H9 (cell line): ENCODE results near the gene P4HA1. TPM values are rescaled to one million over a fixed set of nuclear protein-coding genes. Genes with fewer than 3 reads are reported as not detected.
"Not testable (repeated sequence)": the region's sequence is repeated elsewhere in the genome, so short reads cannot be mapped to it uniquely, and the experiment has no call there.

Experiments used
- DNase-seq: peaks from one replicate; pipeline ENCODE4 v3.0.0-alpha.2; 2017
- H2AFZ ChIP-seq: one replicate; pipeline ENCODE4 v1.6.1; 2013; ENCODE audit warnings: mild to moderate bottlenecking, low read length, control low read depth, moderate library complexity
- H2AK5ac ChIP-seq: 2 replicates; pipeline ENCODE4 v1.6.1; 2013; ENCODE audit warnings: low read length, control low read depth, mixed read lengths; ENCODE audit not compliant: insufficient read length
- H2BK120ac ChIP-seq: one replicate; pipeline ENCODE4 v1.6.1; 2013; ENCODE audit warnings: low read depth, mild to moderate bottlenecking, low read length, control low read depth, inconsistent platforms; ENCODE audit not compliant: poor library complexity, severe bottlenecking
- H2BK12ac ChIP-seq: 2 replicates; pipeline ENCODE4 v1.6.1; 2013; ENCODE audit warnings: low read length, control low read depth, mixed read lengths, low read depth; ENCODE audit not compliant: insufficient read length
- H2BK15ac ChIP-seq: 2 replicates; pipeline ENCODE4 v1.6.1; 2013; ENCODE audit warnings: low read depth, low read length, control low read depth
- H2BK20ac ChIP-seq: one replicate; pipeline ENCODE4 v1.6.1; 2013; ENCODE audit warnings: low read depth, mild to moderate bottlenecking, low read length, control low read depth, inconsistent platforms; ENCODE audit not compliant: poor library complexity, severe bottlenecking
- H2BK5ac ChIP-seq: 2 replicates; pipeline ENCODE4 v1.6.1; 2013; ENCODE audit warnings: low read length, control low read depth, mixed read lengths; ENCODE audit not compliant: insufficient read length
- H3K14ac ChIP-seq: 2 replicates; pipeline ENCODE4 v1.6.1; 2013; ENCODE audit warnings: low read length, control low read depth; ENCODE audit not compliant: insufficient read depth
- H3K18ac ChIP-seq: 2 replicates; pipeline ENCODE4 v1.6.1; 2013; ENCODE audit warnings: low read depth, mild to moderate bottlenecking, mixed read lengths, low read length, control low read depth; ENCODE audit not compliant: insufficient read length
- H3K23ac ChIP-seq: 2 replicates; pipeline ENCODE4 v1.6.1; 2013; ENCODE audit warnings: low read length, control low read depth, mixed read lengths, low read depth; ENCODE audit not compliant: insufficient read length
- H3K23me2 ChIP-seq: 2 replicates; pipeline ENCODE4 v1.6.1; 2013; ENCODE audit warnings: low read depth, mild to moderate bottlenecking, mixed read lengths, low read length, control low read depth; ENCODE audit not compliant: insufficient read length, poor library complexity, severe bottlenecking
- H3K27ac ChIP-seq: 2 replicates; pipeline ENCODE4 v1.5.1; 2013; ENCODE audit warnings: low read length, control low read depth, mixed read lengths, low read depth; ENCODE audit not compliant: insufficient read length
- H3K27me3 ChIP-seq: 2 replicates; pipeline ENCODE4 v1.6.1; 2013; ENCODE audit warnings: low read length, control low read depth, inconsistent platforms; ENCODE audit not compliant: insufficient read depth
- H3K4ac ChIP-seq: 2 replicates; pipeline ENCODE4 v1.6.1; 2013; ENCODE audit warnings: low read depth, mild to moderate bottlenecking, control low read depth, inconsistent platforms, low read length, moderate library complexity
- H3K4me1 ChIP-seq: 2 replicates; pipeline ENCODE4 v1.6.1; 2013; ENCODE audit warnings: low read length, control low read depth, inconsistent platforms; ENCODE audit not compliant: insufficient read depth
- H3K4me2 ChIP-seq: 2 replicates; pipeline ENCODE4 v1.6.1; 2013; ENCODE audit warnings: low read length, control low read depth, mixed read lengths; ENCODE audit not compliant: insufficient read length, insufficient read depth
- H3K56ac ChIP-seq: 2 replicates; pipeline ENCODE4 v1.6.1; 2013; ENCODE audit warnings: low read depth, mild to moderate bottlenecking, mixed read lengths, low read length, control low read depth; ENCODE audit not compliant: insufficient read length
- H3K79me1 ChIP-seq: 2 replicates; pipeline ENCODE4 v1.6.1; 2013; ENCODE audit warnings: low read depth, mild to moderate bottlenecking, moderate library complexity, low read length, control low read depth, inconsistent platforms; ENCODE audit not compliant: insufficient read depth, poor library complexity, severe bottlenecking
- H3K79me2 ChIP-seq: 2 replicates; pipeline ENCODE4 v1.6.1; 2013; ENCODE audit warnings: low read length, control low read depth, inconsistent platforms; ENCODE audit not compliant: insufficient read depth
- H3K9ac ChIP-seq: 2 replicates; pipeline ENCODE4 v1.6.1; 2013; ENCODE audit warnings: low read length, control low read depth, mixed read lengths; ENCODE audit not compliant: insufficient read length; ENCODE audit errors: extremely low read depth
- H3K9me3 ChIP-seq: one replicate; pipeline ENCODE4 v1.6.1; 2013; ENCODE audit warnings: low read depth, low read length, inconsistent platforms; ENCODE audit not compliant: control insufficient read depth
- H3T11ph ChIP-seq: one replicate; pipeline ENCODE4 v1.6.1; 2013; ENCODE audit warnings: mild to moderate bottlenecking, low read length, control low read depth, inconsistent platforms
- H4K20me1 ChIP-seq: one replicate; pipeline ENCODE4 v1.6.1; 2013; ENCODE audit not compliant: control insufficient read depth, insufficient read length, insufficient read depth
- H4K5ac ChIP-seq: 2 replicates; pipeline ENCODE4 v1.6.1; 2013; ENCODE audit warnings: low read depth, mild to moderate bottlenecking, mixed read lengths, low read length, control low read depth; ENCODE audit not compliant: insufficient read length
- H4K8ac ChIP-seq: replicated peaks from 2 replicates; pipeline ENCODE4 v1.6.1; 2013; ENCODE audit warnings: low read length, control low read depth, mixed read lengths, low read depth; ENCODE audit not compliant: insufficient read length
- H4K91ac ChIP-seq: 2 replicates; pipeline ENCODE4 v1.6.1; 2013; ENCODE audit warnings: low read depth, mild to moderate bottlenecking, moderate library complexity, mixed read lengths, low read length, control low read depth; ENCODE audit not compliant: insufficient read length
- H3K27ac Mint-ChIP-seq, 3 experiments: 2 replicates in 2 of 3; 3 replicates in 1 of 3; pipeline ENCODE4 v1.8.0; 2020 to 2021; ENCODE audit warnings: mixed read lengths in 3 of 3, mild to moderate bottlenecking in 1 of 3, moderate library complexity in 1 of 3
- H3K27me3 Mint-ChIP-seq: 2 replicates; pipeline ENCODE4 v1.8.0; 2021; ENCODE audit warnings: low read depth, mild to moderate bottlenecking, moderate library complexity, mixed read lengths
- H3K36me3 Mint-ChIP-seq, 3 experiments: 2 replicates in 2 of 3; 3 replicates in 1 of 3; pipeline ENCODE4 v1.8.0; 2020 to 2021; ENCODE audit warnings: low read depth in 3 of 3, mixed read lengths in 3 of 3; ENCODE audit not compliant: insufficient read depth in 1 of 3
- H3K4me1 Mint-ChIP-seq, 2 experiments: 2 replicates each; pipeline ENCODE4 v1.8.0; 2020; ENCODE audit warnings: mixed read lengths in 2 of 2
- H3K4me3 Mint-ChIP-seq, 2 experiments: 2 replicates in 1 of 2; 3 replicates in 1 of 2; pipeline ENCODE4 v1.8.0; 2020 to 2021; ENCODE audit warnings: mild to moderate bottlenecking in 2 of 2, mixed read lengths in 2 of 2, moderate library complexity in 1 of 2
- H3K9me3 Mint-ChIP-seq, 2 experiments: 2 replicates in 1 of 2; 3 replicates in 1 of 2; pipeline ENCODE4 v1.8.0; 2020; ENCODE audit warnings: mild to moderate bottlenecking in 2 of 2, mixed read lengths in 2 of 2, moderate library complexity in 1 of 2
- WGBS: extraction: QIAGEN DNeasy Blood & Tissue Kit; methylation state at CpG from one replicate; pipeline ENCODE4 v1.1.7; 2013; ENCODE audit warnings: missing lambda C conversion rate, low lambda C conversion rate, mixed read lengths; ENCODE audit not compliant: insufficient read length; ENCODE audit errors: extremely low coverage; 5-methylcytosine and 5-hydroxymethylcytosine counted together
- total RNA-seq: library from RNA; stranded (reverse); gene quantifications from 2 replicates; pipeline ENCODE4 v1.2.1, GENCODE V29; 2021

Gene P4HA1
- total RNA-seq, 1 experiment from 2014 or later, result 48.6 TPM

DNA sequence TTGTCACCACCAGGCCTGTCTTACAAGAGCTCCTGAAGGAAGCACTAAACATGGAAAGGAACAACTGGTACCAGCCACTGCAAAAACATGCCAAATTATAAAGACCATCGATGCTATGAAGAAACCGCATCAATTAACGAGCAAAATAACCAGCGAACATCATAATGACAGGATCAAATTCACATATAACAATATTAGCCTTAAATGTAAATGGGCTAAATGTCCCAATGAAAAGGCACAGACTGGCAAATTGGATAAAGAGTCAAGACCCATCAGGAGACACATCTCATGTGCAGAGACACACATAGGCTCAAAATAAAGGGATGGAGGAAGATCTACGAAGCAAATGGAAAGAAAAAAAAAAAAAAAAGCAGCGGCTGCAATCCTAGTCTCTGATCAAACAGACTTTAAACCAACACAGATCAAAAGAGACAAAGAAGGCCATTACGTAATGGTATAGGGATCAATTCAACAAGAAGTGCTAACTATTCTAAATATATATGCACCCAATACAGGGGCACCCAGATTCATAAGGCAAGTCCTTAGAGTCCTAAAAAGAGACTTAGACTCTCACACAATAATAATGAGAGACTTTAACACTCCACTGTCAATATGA, 73.1 kb downstream of the P4HA1 start:
- H2AK5ac ChIP-seq, result not testable (repeated sequence)

DNA sequence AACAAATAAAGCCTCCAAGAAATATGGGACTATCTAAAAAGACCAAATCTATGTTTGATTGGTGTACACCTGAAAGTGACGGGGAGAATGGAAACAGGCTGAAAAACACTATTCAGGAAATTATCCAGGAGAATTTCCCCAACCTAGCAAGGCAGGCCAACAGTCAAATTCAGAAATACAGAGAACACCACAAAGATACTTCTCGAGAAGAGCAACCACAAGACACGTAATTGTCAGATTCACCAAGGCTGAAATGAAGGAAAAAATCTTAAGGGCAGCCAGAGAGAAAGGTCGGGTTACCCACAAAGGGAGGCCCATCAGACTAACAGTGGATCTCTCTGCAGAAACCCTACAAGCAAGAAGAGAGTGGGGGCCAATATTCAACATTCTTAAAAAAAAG, 73.7 kb downstream of the P4HA1 start:
- not testable (repeated sequence) for DNase-seq, H3K4me3 Mint-ChIP-seq, H3K9me3 Mint-ChIP-seq, H3K4me1 Mint-ChIP-seq, H3K23ac ChIP-seq, H2AFZ ChIP-seq, H3T11ph ChIP-seq, H3K14ac ChIP-seq, H3K9me3 ChIP-seq, H3K79me2 ChIP-seq, H3K27me3 ChIP-seq, H3K27ac ChIP-seq, H2BK120ac ChIP-seq, H3K4ac ChIP-seq, H4K8ac ChIP-seq, H3K23me2 ChIP-seq, H3K79me1 ChIP-seq, H4K5ac ChIP-seq, H3K27ac Mint-ChIP-seq, H4K20me1 ChIP-seq, H2AK5ac ChIP-seq, H3K18ac ChIP-seq, H2BK5ac ChIP-seq, H3K27me3 Mint-ChIP-seq, H2BK20ac ChIP-seq, H3K4me1 ChIP-seq, H3K4me2 ChIP-seq, H3K56ac ChIP-seq, H2BK12ac ChIP-seq, H4K91ac ChIP-seq, H2BK15ac ChIP-seq, H3K9ac ChIP-seq
- no CpG with 5 or more reads among the region's 4 CpGs for WGBS
- H3K36me3 Mint-ChIP-seq, result peaks cover 9 to 29% (median 24%) of the 10 kb centered on the region in 3 experiments

More for the DNA sequence above, 73.1 kb downstream of the P4HA1 start:
- H3K9me3 ChIP-seq, H2AFZ ChIP-seq, H3K23me2 ChIP-seq, H3K4me2 ChIP-seq, H3K79me1 ChIP-seq, H3K18ac ChIP-seq, DNase-seq, H3K9me3 Mint-ChIP-seq, H4K5ac ChIP-seq, H4K20me1 ChIP-seq, H3K27me3 ChIP-seq, H3K27ac ChIP-seq, H2BK15ac ChIP-seq, H3K4me3 Mint-ChIP-seq, H3T11ph ChIP-seq, H3K4me1 ChIP-seq, H3K23ac ChIP-seq, H2BK20ac ChIP-seq, H3K79me2 ChIP-seq, H4K91ac ChIP-seq, H2BK5ac ChIP-seq, H3K4me1 Mint-ChIP-seq, H4K8ac ChIP-seq, H3K9ac ChIP-seq, H3K4ac ChIP-seq, H2BK12ac ChIP-seq, H3K14ac ChIP-seq, H3K27ac Mint-ChIP-seq, H3K56ac ChIP-seq, H3K27me3 Mint-ChIP-seq, H2BK120ac ChIP-seq: not testable (repeated sequence)
- WGBS, result no CpG with 5 or more reads among the region's 7 CpGs
- H3K36me3 Mint-ChIP-seq, result peaks cover 10 to 30% (median 27%) of the 10 kb centered on the region in 3 experiments
